B cell (primary cell): ENCODE measurements around the gene PRKN. TPM values are rescaled to one million over a fixed set of nuclear protein-coding genes. Genes with fewer than 3 reads are reported as not detected.

ENCODE experiments used
- ATAC-seq: fragments of 200-7000 bp; cut with Tn5 transposase; one replicate; pipeline ENCODE4 v1.10.0; 2021; ENCODE audit warnings: low read depth, mild to moderate bottlenecking, moderate number of reproducible peaks, moderate library complexity
- CTCF ChIA-PET: fragments of 350-600 bp; sonication (Branson Sonifier 250); formaldehyde crosslinking; loops from one replicate; lab custom pipeline; 2021; ENCODE audit warnings: antibody characterized with exemption, inconsistent platforms; lab: Charles Lee
- POLR2A ChIA-PET: fragments of 350-600 bp; sonication (Branson Sonifier 250); formaldehyde crosslinking; loops from one replicate; lab custom pipeline; 2021; ENCODE audit warnings: antibody characterized with exemption; lab: Charles Lee
- DNase-seq: peaks from one replicate; pipeline ENCODE4 v3.0.0; 2013
- H2AFZ ChIP-seq: 2 replicates; pipeline ENCODE4 v1.6.1; 2012; ENCODE audit warnings: mild to moderate bottlenecking, low read depth, low read length; ENCODE audit not compliant: insufficient read depth, poor library complexity, severe bottlenecking
- H3K27ac ChIP-seq, 2 donors: 1 replicate in 1 of 2; 2 replicates in 1 of 2; pipeline ENCODE4 v1.5.1; 2012 to 2013; ENCODE audit warnings: low read length in 2 of 2, mild to moderate bottlenecking in 2 of 2, moderate library complexity in 1 of 2
- H3K27me3 ChIP-seq, 4 experiments: fragments of 200-600 bp in 1 of 4; sonication (generic) in 1 of 4; replicated peaks in 1 of 4; 1 replicate in 2 of 4; 2 replicates in 2 of 4; pipeline versions ENCODE4 v1.6.1 to v1.7.0; 2013 to 2016; ENCODE audit warnings: low read length in 3 of 4, mild to moderate bottlenecking in 2 of 4, mixed read lengths in 1 of 4, moderate library complexity in 1 of 4; ENCODE audit not compliant: insufficient read depth in 4 of 4, control insufficient read depth in 3 of 4; ENCODE audit errors: control extremely low read depth in 1 of 4
- H3K36me3 ChIP-seq, 2 experiments: replicated peaks in 1 of 2; 1 replicate in 1 of 2; 2 replicates in 1 of 2; pipeline versions ENCODE4 v1.6.1 to v1.7.1; 2013; ENCODE audit warnings: low read length in 1 of 2; ENCODE audit not compliant: insufficient read depth in 2 of 2, control insufficient read depth in 1 of 2; ENCODE audit errors: control extremely low read depth in 1 of 2, extremely low read depth in 1 of 2
- H3K4me1 ChIP-seq, 2 donors: fragments of 200-600 bp in 1 of 2; sonication (generic) in 1 of 2; 1 replicate in 1 of 2; 2 replicates in 1 of 2; pipeline versions ENCODE4 v1.5.1 to v1.6.1; 2013 to 2017; ENCODE audit warnings: low read length in 2 of 2; ENCODE audit not compliant: control insufficient read depth in 2 of 2, insufficient read depth in 2 of 2
- H3K4me2 ChIP-seq: replicated peaks from 2 replicates; pipeline ENCODE3; 2012; ENCODE audit warnings: mild to moderate bottlenecking, low read depth, low read length; ENCODE audit not compliant: poor library complexity, severe bottlenecking
- H3K4me3 ChIP-seq, 5 experiments: fragments of 200-600 bp in 1 of 5; sonication (generic) in 1 of 5; 1 replicate in 3 of 5; 2 replicates in 2 of 5; pipeline versions ENCODE4 v1.5.1 to v1.7.0; 2011 to 2016; ENCODE audit warnings: low read length in 4 of 5, mild to moderate bottlenecking in 4 of 5, low read depth in 2 of 5, control low read depth in 1 of 5, moderate library complexity in 1 of 5; ENCODE audit not compliant: insufficient read depth in 1 of 5; ENCODE audit errors: control extremely low read depth in 1 of 5, extremely low read depth in 1 of 5
- H3K79me2 ChIP-seq: fragments of 200-600 bp; sonication (generic); one replicate; pipeline ENCODE4 v1.6.0; 2016; ENCODE audit warnings: low read length; ENCODE audit not compliant: control insufficient read depth, insufficient read depth
- H3K9ac ChIP-seq: fragments of 200-600 bp; sonication (generic); 2 replicates; pipeline ENCODE4 v1.6.1; 2017; ENCODE audit warnings: mild to moderate bottlenecking, low read length, moderate library complexity
- H3K9me3 ChIP-seq, 3 donors: one replicate each; pipeline versions ENCODE4 v1.6.1 to v1.7.1; 2013; ENCODE audit warnings: low read length in 2 of 3; ENCODE audit not compliant: control insufficient read depth in 2 of 3, insufficient read depth in 1 of 3; ENCODE audit errors: control extremely low read depth in 1 of 3
- H4K20me1 ChIP-seq: 2 replicates; pipeline ENCODE4 v1.6.0; 2012; ENCODE audit warnings: mild to moderate bottlenecking, low read length; ENCODE audit not compliant: insufficient read depth, control insufficient read depth, poor library complexity, severe bottlenecking
- H3K27ac Mint-ChIP-seq: one replicate; pipeline ENCODE4 v1.8.0; 2021; ENCODE audit warnings: mixed read lengths
- H3K27me3 Mint-ChIP-seq: one replicate; pipeline ENCODE4 v1.8.0; 2021; ENCODE audit warnings: mixed read lengths
- H3K4me1 Mint-ChIP-seq: one replicate; pipeline ENCODE4 v1.8.0; 2021; ENCODE audit warnings: mixed read lengths
- H3K4me3 Mint-ChIP-seq: one replicate; pipeline ENCODE4 v1.8.0; 2021; ENCODE audit warnings: mixed read lengths
- H3K9me3 Mint-ChIP-seq: one replicate; pipeline ENCODE4 v1.8.0; 2022; ENCODE audit warnings: mixed read lengths; ENCODE audit not compliant: insufficient read depth
- CTCF ChIP-seq: fragments of 200-600 bp; IDR thresholded peaks from one replicate; pipeline ENCODE4 v1.8.0; 2022; ENCODE audit warnings: antibody characterized with exemption, mild to moderate bottlenecking
- EZH2 ChIP-seq: IDR thresholded peaks from 2 replicates; pipeline ENCODE4 v1.6.1; 2012; ENCODE audit warnings: borderline replicate concordance, low read depth, mild to moderate bottlenecking, moderate library complexity, low read length; ENCODE audit not compliant: insufficient read depth, poor library complexity, severe bottlenecking
- WGBS: methylation state at CpG from one replicate; pipeline ENCODE4 v1.1.5; 2013; ENCODE audit warnings: missing lambda C conversion rate; ENCODE audit not compliant: insufficient coverage; 5-methylcytosine and 5-hydroxymethylcytosine counted together
- intact Hi-C: fragments of 100-400 bp; cut with micrococcal nuclease; formaldehyde crosslinking; loops from one replicate; pipeline ENCODE4 v1.10.0; 2022
- polyA plus RNA-seq: library from polyadenylated mRNA; depleted of rRNA; stranded (reverse); fragments of >200 nt; gene quantifications from 2 replicates; pipeline ENCODE4 v1.2.3, GENCODE V29; 2012
- total RNA-seq, 2 donors: library from RNA; stranded (reverse); fragments of 120-200 nt in 1 of 2; gene quantifications; 1 replicate in 1 of 2; 2 replicates in 1 of 2; pipeline versions ENCODE4 v1.2.3 to v1.2.4, GENCODE V29; 2013 to 2022

PRKN gene
- total and polyA plus RNA-seq, 2 donors (not counting 1 experiment from before 2014, with no cell fraction given), result 1.6 to 6.2 TPM

GRCh38 chr6:162710419-162710818 lies 17.1 kb downstream of the PRKN start:
- Mint-ChIP-seq H3K27me3 (no peaks in the 10 kb centered on the region), H3K4me3 (no peak overlapping the region), H3K4me1 (peaks cover 5% of the 10 kb centered on the region), H3K9me3 (peaks cover 2% of the 10 kb centered on the region), H3K27ac (no peak overlapping the region)
- H3K79me2 ChIP-seq, result no peaks in the 10 kb centered on the region
- no peaks in the 10 kb centered on the region for H3K36me3 ChIP-seq
- no peaks in the 10 kb centered on the region for H3K9me3 ChIP-seq
- ChIA-PET CTCF (no interaction called here), POLR2A (no interaction called here)
- no CpG with 5 or more reads among the region's 1 CpG for WGBS
- H3K4me2 ChIP-seq, result no peak overlapping the region
- H3K4me1 ChIP-seq, result peaks cover 3 to 6% of the 10 kb centered on the region in 2 donors
- no peaks in the 10 kb centered on the region for H3K27me3 ChIP-seq
- TF ChIP-seq EZH2 (no peak), CTCF (no peak)
- DNase-seq, result no peak
- H3K9ac ChIP-seq, result no peak overlapping the region
- intact Hi-C loops, result no loop called here
- no peaks in the 10 kb centered on the region for H4K20me1 ChIP-seq
- H3K27ac ChIP-seq, result no peak overlapping the region
- no peak overlapping the region for H2AFZ ChIP-seq
- ATAC-seq, result no peak
- no peak overlapping the region for H3K4me3 ChIP-seq

GRCh38 chr6:162709431-162709830 lies 18.1 kb downstream of the PRKN start:
- no peak for DNase-seq
- whole genome bisulfite sequencing, result no CpG with 5 or more reads among the region's 4 CpGs
- Histone ChIP-seq H3K9me3 (no peaks in the 10 kb centered on the region), H3K27ac (no peak overlapping the region), H3K9ac (no peak overlapping the region), H4K20me1 (no peaks in the 10 kb centered on the region), H3K27me3 (no peaks in the 10 kb centered on the region), H3K36me3 (no peaks in the 10 kb centered on the region), H2AFZ (no peak overlapping the region), H3K4me1 (peaks cover 3 to 6% of the 10 kb centered on the region in 2 donors), H3K4me2 (no peak overlapping the region), H3K4me3 (no peak overlapping the region), H3K79me2 (no peaks in the 10 kb centered on the region)
- no peaks in the 10 kb centered on the region for H3K27me3 Mint-ChIP-seq
- CTCF ChIA-PET, result no interaction called here
- peaks cover 2% of the 10 kb centered on the region for H3K9me3 Mint-ChIP-seq
- peaks cover 5% of the 10 kb centered on the region for H3K4me1 Mint-ChIP-seq
- intact Hi-C loops, result no loop called here
- H3K4me3 Mint-ChIP-seq, result no peak overlapping the region
- TF ChIP-seq EZH2, result no peak
- TF ChIP-seq CTCF, result no peak
- POLR2A ChIA-PET, result no interaction called here
- no peak overlapping the region for H3K27ac Mint-ChIP-seq
- ATAC-seq, result no peak
